Activated T-cell treated with anti-CD3 and anti-CD28 coated beads for 24 hours (primary cell): Measurements from ENCODE around the gene DHRS2.
"Not testable (repeated sequence)": the region's sequence is repeated elsewhere in the genome, so short reads cannot be mapped to it uniquely, and the experiment has no call there.

ENCODE experiments used
- DNase-seq: peaks from one replicate; pipeline ENCODE4 v3.0.0-alpha.2; 2020; ENCODE audit warnings: low read depth

Gene DHRS2, protein sequence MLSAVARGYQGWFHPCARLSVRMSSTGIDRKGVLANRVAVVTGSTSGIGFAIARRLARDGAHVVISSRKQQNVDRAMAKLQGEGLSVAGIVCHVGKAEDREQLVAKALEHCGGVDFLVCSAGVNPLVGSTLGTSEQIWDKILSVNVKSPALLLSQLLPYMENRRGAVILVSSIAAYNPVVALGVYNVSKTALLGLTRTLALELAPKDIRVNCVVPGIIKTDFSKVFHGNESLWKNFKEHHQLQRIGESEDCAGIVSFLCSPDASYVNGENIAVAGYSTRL

DNA sequence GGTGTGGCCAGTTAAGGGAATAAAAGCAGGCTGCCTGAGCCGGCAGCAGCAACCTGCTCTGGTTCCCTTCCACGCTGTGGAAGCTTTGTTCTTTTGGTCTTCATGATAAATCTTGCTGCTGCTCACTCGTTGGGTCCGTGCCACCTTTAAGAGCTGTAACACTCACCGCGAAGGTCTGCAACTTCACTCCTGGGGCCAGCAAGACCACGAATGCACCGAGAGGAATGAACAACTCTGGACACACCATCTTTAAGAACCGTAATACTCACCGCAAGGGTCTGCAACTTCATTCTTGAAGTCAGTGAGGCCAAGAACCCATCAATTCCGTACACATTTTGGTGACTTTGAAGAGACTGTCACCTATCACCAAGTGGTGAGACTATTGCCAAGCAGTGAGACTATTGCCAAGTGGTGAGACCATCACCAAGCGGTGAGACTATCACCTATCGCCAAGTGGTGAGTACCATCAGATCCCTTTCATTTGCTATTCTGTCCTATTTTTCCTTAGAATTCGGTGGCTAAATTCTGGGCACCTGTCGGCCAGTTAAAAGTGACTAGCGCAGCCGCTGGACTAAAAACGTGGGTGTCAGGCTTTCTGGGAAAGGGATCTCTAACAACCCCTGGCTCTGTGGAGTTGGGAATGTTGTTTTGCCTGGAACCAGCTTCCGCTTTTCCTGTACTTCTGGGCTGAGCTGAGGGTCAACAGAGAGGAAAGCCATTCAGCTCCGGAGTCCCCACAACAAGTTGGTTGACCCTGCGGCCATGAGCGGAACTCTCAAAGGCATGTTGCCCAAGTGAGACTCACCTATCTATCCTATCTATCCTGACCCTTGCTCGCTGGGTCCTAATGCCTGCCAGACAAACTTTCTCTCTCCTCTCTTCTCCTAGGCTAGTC is at the start of gene DHRS2:
Gene DHRS2 (plus strand): TSS at position 48 of the 895 bp plus-strand sequence. CDS start 2,501 bp downstream, outside the sequence.
- no peak for DNase-seq

DNA sequence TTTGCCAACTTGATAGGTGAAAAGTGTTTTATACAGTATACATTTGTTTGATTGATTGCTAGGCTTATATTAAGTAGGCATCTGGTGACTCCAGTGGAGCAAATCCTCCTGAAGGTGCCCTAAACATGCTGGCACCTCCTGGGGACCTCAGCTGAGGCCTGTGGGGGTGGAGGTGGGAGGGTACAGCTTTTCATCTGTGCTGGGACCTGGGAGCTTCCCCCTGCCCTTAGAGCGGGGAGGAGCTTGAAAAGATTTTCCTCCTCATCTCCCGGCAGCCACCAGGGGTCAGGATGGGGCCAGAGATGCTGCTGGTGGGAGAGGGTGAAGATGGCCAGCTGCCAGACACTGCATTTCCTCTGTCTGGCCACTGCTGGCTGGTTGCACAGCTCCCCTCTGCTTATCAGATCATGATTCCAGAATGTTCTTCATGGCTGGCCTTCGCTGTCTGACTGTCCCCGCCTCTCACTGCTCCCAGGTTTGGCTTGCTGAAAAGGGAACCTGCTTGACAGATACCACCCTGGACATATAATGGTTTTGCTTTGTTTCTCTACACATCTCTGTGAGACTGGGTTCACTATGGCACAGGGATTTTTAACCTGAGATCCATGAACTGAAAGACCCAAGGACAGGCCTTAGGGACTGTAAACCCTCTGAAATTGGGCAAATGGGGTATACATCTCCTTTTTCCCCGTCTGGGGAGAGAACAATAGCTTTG is 47.1 kb upstream of the DHRS2 start:
- peak; percentile 61 for DNase-seq

DNA sequence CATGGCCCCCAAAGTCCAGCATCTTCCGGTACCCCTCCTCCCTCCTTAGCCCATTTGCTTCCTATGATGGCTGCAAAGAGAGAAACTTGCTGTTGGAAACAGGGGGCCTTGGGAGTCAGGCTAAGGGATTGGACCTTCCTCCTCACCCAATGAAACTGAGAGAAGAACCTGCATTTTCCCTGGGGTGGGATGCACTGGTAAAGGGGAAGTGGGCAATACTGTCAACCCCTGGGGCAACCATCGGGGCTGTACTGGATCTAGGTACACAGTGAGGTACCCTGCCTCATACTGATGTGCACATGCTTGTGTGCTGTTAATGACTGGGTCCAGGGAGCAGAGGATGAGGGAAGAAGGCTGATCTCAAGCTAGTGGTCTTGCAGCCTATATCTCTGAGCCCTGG is 46.6 kb upstream of the DHRS2 start:
- no peak for DNase-seq

DNA sequence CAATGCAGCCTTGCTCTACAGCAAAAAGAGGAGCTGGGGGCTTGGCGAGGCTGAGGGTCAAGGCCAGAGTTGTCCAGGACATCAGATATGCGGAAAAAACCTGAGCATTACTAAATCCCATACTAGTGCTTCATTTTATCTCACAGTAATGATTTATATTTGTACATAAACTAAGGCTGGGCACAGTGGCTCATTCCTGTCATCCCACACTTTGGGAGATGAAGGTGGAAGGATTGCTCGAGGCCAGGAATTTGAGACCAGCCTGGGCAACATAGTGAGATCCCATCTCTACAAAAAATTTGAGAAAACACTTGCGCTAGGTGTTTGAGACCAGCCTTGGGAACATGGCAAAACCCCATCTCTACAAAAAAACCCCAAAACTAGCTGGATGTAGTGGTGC is 46.0 kb upstream of the DHRS2 start:
- no peak for DNase-seq

DNA sequence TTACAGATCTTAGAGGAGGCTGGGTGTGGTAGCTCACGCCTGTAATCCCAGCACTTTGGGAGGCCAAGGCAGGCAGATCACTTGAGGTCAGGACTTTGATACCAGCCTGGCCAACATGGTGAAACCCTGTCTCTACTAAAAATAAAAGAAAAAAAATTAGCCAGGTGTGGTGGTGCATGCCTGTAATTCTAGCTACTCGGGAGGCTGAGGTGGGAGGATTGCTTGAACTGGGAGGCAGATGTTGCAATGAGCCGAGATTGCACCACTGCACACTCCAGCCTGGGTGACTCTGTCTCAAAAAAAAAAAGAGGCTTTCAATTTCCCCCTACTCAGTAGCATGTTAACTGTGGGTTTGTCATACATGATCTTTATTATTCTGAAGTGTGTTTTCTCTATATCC is 42.0 kb upstream of the DHRS2 start:
- DNase-seq = not testable (repeated sequence)

DNA sequence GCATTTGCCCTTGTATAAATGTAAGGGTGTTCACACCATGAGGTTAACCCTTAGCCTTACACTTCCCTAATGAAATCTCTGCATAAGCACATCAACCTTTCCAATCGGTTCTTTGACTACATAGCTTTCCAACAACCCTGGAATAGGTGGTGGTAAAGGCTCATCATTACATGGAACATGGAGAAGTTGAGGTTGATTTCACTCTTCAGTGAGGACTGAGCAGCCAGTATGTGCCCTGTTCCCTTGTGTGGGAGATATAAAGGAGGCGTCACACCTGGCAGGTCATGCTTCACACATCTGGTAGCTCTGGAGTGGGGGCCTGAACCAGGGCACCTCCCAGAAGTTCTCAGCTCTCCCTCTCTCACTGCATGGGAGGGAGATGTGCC is 35.8 kb upstream of the DHRS2 start:
- no peak for DNase-seq

DNA sequence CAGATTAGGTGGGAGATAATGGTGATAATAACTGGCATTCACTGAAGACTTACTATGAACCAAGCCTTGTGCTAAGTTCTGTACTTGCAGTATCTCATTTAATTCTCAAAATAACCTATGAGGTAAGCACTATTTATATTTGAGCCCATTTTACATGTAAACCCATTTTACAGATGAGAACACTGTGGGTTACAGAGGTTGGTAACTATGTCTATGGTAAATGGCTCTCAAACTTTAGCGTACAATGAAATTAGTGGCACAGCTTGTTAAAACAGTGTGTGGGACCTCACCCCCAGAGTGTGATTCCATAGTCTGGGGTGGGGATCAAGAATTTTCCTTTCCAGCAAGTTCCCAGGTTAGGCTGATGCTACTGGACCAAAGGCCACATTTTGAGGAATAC is 35.4 kb upstream of the DHRS2 start:
- no peak for DNase-seq

DNA sequence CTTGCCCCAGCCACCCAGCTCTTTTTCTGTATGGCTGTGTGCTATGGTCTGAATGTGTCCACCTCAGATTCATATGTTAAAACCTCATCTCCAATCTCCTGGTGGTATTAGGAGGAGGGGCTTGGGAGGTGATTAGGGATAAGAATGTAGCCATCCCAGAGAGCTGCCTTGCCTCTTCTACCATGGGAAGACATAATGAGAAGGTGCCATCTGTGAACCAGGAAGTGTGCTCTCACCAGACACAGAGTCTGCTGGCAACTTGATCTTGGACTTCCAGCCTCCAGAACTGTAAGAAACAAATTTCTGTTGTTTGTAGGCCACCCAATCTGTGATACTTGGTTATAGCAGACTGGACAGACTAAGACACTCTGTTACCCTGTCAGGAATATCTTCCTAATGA is 34.7 kb upstream of the DHRS2 start:
- no peak for DNase-seq

DNA sequence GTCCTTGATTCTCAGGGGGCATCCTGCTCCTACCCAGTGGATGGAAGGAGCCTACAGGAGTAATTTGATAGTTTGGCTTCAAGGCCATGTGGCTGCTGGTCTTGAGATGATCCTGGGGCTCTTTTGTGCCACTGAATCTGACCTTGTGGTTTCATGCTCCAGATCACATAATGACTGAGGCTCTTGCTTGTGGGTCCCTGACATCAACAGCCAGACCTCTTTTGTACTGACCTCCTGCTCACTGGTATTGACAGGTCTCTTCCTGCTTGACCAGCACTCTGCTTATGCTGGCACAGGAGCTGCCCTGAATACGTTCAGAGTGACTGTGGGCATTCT is 34.4 kb upstream of the DHRS2 start:
- no peak for DNase-seq

DNA sequence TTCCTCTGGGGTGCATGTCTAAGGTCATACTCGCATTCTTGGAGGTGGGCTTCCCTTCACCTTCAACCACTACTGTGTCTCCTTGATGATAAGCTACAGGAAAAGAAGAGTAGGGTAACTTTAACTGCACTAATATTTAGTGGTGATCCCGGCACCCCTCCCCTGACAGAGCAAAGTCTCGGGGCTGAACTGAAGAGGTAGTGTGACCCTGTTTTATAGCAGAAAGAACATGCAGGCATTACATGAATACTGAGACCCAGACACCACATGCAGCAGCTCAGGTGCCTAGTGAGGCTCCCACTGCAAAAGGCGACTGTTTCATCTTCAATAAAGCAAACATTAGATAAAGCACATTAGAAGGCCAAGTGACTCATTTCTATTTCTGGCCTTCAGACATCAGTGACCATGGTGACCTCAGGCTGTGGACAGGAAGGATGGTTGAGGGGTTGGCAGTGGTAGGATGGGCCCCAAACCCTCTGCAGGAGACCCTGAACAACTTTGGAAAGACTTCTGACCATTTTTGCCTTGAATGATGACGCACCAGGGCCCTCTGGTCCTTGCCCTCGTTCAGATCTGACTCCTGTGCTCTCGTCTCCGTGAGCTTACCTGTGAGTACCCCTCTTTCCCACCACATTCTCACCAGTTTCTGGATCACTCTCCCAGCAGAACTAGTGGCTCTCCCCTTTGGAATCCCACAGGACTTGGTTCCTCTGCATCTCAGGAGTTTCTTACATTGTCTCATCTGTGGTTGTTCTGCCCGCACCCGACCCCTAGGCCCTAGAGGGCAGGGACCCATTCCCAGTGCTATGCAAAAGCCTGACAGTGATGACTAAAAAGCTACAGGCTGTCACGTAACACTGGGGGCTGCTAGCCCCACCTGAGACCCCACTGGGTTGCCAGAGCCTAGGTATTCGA is 33.7 kb upstream of the DHRS2 start:
- no peak for DNase-seq

DNA sequence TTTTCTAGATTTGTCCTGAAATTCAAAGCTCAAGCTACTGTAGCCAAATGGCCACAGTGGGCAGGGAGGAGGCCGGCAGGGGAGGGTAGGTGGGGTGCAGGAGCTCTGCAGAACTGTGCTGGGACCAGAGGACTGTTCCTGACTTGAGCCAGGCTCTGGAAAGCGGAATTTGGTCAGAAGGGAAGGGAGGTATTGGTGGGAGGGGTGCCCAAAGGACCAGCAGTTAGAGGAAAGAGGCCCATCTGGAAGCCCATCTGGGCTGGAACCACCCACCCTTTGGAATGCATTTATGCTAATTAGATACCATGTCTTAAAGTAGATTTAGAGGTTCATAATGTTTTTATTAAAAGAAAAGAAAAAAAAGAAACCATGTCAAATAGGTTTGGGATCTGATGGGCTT is 33.1 kb upstream of the DHRS2 start:
- no peak for DNase-seq

DNA sequence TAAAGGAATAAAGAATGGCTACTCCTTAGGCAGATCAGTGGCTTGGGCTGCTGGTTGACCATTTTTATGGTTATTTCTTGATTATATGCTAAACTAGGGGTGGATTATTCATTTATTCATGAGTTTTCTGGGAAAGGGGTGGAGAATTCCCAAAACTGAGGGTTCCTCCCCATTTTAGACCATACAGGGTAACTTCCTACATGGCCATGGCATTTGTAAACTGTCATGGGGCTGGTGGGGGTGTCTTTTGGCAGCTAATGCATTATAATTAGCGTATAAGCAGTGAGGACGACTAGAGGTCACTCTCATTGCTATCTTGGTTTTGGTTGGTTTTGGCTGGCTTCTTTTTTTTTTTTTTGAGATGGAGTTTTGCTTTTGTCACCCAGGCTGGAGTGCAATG is 32.0 kb upstream of the DHRS2 start:
- no peak for DNase-seq

DNA sequence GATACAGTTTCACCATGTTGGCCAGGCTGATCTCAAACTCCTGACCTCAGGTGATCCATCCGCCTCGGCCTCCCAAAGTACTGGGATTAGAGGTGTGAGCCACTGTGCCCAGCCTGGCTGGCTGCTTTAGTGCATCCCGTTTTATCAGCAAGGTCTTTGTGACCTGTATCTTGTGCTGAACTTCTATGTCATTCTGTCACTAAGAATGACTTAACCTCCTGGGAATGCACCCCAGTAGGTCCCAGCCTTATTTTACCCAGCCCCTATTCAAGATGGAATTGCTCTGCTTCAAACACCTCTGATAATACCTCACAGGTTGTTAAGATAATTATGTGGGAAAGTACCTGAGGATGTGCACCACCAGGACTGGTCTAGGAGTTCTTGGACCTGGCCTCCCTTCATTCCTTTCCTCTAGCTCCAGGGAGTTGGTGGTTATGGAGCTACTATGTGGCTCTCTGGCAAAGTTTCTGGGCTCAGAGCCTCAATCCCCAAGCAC is 31.4 kb upstream of the DHRS2 start:
- DNase-seq = no peak

DNA sequence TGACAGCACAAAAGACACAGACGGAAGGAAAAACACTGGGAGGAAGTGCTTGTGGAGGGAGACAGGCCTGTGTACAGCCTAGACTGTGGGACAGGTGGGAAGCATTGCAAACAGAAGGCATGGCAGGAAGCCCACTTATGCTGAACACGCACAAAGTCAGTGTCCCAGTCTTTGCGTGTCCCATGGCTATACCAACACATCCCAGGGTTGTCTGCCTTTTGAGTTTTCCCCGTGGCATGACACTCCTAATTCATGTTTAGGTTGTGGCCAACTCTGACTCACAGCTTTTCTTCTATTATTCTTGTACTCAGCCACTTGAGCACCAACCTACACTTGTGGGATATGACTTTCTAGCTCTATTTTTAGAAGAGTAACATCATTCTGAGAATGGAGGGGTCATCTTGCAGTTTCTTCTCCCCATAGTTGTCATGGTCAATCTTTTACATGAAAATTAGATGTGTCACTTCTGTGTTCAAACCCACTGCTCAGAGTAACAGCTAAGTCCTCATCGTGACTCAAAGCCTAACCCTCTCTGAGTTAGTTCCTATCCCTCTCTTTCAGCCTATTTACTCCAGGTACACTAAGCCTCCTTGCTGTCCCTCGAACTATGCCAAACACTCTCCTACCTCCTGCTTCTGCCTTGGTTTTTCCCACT is 30.1 kb upstream of the DHRS2 start:
- no peak for DNase-seq

DNA sequence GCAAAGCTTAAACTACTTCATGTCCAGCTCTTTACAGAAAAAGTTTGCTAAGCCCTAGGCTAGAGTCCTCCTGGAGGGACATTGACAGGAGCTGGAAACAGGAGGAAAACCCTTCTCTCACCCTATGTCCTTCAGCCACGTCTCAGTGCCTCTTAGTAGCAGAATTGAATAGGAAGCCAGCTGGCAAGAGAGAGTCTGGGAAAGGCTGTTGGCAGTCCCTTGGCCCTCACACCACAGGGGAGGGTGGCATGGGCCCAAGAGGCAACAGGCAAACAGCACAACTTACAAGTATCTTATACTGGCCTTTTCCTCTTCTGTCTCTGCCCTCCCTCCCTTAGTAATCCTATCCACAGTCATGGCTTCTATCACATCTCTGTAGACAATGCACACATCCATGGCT is 27.7 kb upstream of the DHRS2 start:
- DNase-seq = no peak

DNA sequence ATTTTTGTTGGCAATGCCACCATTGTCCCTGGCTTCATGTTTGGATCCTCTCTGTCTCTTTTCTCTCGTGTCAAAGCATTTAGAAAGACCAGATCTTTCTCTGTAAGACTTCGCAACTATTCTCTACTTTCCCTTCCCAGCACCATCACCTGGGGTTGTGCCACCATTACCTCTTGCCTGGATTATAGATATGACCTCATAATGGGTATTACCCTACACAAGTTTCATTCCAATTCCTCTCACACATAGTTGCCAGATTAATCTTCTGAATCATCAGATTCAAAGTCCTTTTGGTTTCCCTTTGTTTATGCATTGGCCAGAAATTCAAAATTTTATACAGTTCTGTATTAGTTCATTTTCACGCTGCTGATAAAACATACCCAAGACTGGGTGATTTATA is 27.2 kb upstream of the DHRS2 start:
- DNase-seq = no peak

DNA sequence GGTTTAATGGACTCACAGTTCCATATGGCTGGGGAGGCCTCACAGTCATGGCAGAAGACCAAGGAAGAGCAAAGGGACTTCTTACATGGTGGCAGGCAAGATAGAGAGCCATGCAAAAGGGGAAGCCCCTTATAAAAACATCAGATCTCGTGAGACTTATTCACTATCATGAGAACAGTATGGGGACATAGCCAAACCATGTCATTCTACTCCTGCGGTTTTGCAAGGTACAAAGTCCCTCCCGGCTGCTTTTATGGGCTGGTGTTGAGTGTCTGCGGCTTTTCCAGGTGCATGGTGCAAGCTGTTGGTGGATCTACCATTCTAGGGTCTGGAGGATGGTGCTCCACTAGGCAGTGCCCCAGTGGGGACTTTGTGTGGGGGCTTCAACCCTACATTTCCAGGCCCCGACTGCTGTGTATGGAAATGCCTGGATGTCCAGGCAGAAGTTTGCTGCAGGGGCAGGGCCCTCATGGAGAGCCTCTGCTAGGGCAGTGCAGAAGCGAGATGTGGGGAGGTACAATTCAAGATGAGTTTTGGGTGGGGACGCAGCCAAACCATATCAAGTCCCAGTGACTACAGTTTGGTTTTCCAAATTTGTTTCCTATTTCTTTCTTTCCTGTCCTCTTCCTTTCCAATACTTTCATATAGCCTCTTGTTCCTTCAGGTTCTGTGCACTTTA is 26.6 kb upstream of the DHRS2 start:
- not testable (repeated sequence) for DNase-seq

DNA sequence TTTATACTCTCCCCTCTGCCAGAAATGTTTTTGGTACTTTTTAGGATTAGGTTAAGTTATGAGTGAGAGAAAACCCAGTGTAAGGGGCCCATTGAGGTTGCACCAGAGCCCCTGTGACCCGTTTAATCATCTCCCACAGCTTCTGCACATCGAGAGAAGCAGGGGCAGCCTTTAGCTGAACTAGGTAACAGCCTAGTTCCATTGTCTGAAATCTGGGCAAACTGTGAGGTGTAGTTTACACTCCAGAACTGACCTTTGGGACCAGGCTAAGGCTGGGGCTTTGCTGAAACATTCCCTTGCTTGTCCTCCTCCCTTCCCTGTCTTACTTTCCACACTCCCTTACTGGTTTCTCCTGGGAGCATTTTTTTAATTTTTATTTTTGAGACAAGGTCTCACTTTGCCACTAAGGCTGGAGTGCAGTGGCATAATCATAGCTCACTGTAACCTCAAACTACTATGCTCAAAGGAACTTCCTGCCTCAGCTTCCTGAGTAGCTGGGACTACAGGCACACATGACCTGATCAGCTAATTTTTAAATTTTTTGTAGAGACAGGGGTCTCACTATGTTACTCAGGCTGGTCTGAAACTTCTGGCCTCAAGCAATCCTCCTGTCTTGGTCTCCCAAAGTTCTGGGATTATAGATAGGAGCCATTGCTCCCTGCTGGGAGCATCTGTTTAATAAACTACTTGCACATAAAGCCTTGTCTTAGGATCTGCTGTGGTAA is 25.9 kb upstream of the DHRS2 start:
- DNase-seq = no peak

DNA sequence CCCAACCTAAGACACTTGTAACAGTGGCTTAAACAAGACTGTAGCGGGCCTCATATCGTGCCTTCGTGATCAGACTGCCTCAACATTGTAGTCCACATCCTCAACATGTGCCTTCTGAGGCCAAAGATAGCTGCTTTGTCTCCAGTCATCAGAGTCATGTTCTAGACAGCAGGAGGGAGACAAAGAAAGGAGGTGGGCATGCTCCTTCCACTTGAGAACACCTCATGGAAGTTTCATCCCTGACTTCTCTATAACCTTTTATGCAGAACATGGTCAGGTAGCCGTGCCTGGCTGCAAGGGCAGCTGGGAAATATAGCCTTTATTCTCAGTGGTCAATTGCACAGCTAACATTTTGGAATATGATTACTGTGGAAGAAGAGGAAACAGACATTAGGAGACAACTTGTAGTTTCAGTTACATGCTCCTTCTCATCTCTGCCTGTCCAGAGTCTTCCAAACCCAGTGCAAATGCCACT is 25.3 kb upstream of the DHRS2 start:
- DNase-seq = no peak

DNA sequence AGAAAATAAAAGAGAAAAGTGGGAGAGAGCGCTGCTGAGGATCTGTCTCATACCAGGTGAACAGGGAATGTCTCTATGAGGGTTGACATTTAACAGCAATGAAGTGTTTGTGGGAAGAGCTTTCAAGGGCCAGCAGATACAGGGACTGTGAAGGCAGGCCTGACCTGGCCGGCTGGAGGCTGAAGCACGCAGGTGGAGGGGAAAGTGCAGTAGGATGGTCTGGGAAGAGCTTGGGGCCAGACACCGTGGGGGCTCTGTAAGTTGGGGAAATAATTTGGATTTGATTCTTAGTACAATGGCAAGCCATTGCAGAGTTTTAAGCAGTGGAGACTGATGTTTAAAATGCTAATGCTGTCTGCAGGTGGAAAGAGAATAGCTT is 23.8 kb upstream of the DHRS2 start:
- DNase-seq = no peak
